Skin epidermis (tissue), 12 donors: ENCODE data around the gene IMMT.

Experiments
- H3K27ac ChIP-seq, 21 experiments: fragments of 200-600 bp; sonication (generic) in 11 of 21; one replicate each; pipeline ENCODE4 v1.5.0; 2020; ENCODE audit warnings: mild to moderate bottlenecking in 3 of 21, inconsistent platforms in 2 of 21, moderate library complexity in 2 of 21
- H3K4me3 ChIP-seq, 7 experiments: fragments of 200-600 bp; sonication (generic) in 2 of 7; one replicate each; pipeline ENCODE4 v1.5.0; 2020; ENCODE audit warnings: inconsistent platforms in 2 of 7, mild to moderate bottlenecking in 2 of 7, moderate library complexity in 1 of 7

Gene IMMT

DNA sequence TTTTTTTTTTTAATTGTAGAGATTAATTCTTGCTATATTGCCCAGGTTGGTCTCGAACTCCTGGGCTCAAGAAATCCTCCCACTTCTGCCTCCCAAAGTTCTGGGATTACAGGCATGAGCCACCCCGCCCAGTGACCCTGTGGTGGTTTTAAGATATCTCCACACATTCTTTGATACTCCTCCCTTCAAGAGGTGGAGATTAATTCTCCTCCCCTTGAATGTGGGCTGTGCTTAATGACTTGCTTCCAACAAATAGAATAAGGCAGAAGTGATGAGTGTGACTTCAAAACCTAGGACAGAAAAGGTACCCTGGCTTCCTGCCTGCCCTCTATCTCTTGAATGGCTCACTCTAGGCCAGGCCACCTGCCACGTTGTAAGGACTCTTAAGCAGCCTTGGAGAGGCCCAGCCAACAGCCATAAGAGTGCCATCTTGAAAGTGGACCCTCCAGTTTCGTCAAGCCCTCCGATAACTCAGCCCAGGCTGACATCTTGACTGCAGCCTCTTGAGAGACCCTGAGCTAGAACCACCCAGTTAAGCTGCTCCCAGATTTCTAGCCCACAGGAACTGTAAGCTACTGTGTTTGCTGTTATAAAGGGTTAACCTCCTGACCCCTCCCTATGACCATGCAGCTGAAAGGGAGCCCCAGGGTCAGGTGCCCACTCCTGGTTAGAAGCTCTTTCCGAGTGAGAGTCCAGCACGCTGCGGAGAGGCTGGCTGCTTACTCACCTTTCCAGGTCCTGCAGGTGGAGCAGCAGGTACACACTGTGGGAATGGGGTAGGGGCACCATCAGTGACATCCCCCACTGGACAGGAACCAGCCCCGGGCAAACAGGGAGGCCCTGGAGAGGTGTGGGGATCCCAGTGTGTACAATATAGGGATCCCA is 31.6 kb upstream of the IMMT start:
- H3K27ac ChIP-seq: no peak overlapping the region

DNA sequence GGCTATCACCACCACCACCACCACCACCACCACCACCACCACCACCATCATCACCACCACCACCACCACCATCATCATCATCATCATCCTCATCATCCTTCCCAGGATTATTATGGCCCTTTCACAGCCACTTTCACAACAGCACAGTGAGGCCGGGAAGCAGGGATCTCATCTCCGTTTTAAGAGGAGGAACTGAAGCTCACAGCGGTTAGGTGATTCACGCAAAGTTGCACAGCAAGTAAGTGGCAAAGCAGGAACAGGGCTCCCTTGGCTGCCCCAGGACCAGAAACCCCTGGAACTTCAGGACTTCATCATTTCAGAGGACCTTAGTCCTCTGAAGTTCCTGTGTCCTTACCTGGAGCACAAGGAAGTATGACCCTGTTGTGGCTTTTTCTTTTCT is 30.8 kb upstream of the IMMT start:
- Histone ChIP-seq H3K4me3 (no peak overlapping the region), H3K27ac (peak overlapping the region in 1 of 21 experiments; percentile 14)

More for the DNA sequence above, 31.6 kb upstream of the IMMT start:
- no peak overlapping the region for H3K4me3 ChIP-seq

DNA sequence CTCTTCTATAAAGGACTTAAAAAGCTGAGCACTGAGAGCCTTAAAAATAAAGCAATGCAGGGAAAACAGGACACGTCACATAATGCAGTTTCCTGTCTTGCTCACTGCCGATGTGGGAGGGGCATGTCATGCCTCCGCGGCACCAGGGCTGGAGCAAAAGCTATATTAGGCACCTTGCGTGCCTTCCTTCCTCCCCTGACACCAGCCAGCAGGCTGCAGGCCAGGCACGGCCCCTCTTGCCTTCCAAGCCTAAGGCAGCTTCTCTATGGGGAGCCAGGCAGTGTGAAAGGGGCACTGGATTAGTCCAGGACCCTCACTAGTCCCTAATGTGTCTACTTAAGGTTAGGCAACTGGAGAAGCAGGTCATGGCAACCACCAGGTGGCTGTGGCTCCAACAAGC is 30.3 kb upstream of the IMMT start:
- H3K27ac ChIP-seq: peak overlapping the region in 11 of 21 experiments; percentile 3 to 71 (median 40)
- no peak overlapping the region for H3K4me3 ChIP-seq

DNA sequence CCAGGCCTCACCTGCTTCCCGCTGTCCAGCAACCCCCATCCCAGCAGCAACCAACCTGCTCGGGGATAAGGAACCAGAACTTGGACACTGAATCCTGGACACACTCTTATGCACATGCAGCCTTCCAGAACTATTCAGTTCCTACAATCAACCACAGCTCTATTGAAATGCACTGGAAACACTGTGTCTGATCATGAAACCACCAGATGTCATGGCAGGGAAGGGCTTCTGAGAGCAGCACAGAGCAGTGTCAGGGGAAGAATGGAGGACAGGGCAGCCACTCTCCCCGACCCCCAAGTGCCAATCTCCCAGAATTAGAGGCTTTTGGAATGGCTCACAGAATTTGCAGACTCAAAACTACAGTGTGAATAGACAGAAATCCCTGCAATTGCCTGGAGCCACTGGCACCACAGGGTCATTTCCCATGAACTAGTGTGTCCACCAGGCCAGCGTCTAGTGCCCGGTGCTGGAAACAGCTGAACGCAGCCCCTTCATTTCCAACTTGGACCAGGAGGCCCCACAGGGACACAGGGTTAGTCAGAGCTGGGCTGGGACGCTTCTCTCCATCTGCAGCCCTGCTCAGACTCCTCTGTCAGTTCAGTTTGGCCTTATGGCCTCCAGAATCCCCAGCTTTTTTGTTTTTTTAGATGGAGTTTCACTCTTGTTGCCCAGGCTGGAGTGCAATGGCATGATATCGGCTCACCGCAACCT is 29.5 kb upstream of the IMMT start:
- Histone ChIP-seq H3K27ac (peak overlapping the region in 15 of 21 experiments; percentile 2 to 74 (median 40)), H3K4me3 (no peak overlapping the region)

DNA sequence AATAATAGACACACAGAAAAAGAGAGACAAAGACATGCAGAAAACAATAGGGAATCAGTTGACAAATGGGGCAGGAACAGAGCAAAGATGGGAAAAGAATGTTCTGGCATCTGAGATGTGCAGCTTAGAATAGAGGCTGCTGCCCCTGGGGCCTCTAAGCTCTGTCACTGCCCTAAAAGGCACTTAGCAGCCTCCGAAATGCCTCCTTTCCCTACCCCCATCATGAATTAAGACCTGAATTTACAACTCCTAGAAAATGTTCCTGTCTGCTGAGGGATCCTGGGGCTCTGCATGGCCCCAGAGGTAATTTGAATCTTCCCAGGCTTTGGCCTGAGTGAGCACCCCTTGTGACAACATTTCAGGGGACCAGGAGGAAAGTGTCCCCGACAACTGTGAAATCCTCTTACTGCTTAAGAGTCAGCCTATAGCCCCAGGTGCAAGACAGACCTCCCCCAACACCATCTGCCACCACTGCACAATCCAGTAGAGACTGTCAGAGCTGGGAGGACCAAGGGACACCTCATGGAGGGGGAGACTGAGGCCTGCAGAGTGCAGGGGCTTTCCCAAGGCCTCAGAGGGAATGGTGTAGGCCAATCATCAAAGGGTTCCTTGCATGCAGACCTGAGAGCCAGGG is 28.8 kb upstream of the IMMT start:
- Histone ChIP-seq H3K4me3 (no peak overlapping the region), H3K27ac (peak overlapping the region in 6 of 21 experiments; percentile 2 to 63 (median 16))

DNA sequence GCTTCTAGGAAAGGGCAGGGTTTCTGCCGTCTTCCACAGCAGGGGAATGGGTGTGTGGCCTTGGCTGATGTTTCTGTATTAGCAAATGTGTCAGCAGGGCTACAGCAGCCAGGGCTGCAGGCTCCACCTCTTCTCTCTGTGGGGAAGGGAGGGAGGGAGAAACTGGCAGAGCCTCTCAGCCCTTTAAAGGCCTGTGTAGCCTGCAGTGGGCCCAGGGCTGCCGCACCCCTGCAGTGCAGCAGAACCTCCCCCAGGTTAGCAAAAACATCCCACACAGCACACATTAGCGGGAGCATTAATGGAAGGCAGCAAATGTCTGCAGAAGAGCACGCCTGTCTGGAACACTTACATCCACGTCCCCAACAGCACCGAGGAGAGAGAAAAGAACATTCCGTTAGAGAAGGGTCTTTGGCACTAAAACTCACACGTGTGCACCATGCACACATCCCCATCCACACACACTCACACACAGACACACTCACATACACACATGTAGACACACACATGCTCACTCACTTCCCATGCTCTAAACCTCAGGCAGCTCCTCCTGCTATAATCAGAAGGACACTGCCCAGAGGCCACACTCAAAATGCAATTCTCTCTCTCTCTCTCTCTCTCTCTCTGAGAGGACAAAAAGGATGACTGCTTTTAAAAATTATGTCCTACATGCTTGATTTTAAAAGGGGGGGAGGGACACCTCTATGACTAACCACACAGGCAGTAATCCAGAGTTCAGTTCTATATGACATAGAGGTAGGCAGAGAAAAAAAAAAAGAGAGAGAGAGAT is 28.1 kb upstream of the IMMT start:
- no peak overlapping the region for H3K4me3 ChIP-seq
- H3K27ac ChIP-seq: peak overlapping the region in 5 of 21 experiments; percentile 2 to 25 (median 5)

DNA sequence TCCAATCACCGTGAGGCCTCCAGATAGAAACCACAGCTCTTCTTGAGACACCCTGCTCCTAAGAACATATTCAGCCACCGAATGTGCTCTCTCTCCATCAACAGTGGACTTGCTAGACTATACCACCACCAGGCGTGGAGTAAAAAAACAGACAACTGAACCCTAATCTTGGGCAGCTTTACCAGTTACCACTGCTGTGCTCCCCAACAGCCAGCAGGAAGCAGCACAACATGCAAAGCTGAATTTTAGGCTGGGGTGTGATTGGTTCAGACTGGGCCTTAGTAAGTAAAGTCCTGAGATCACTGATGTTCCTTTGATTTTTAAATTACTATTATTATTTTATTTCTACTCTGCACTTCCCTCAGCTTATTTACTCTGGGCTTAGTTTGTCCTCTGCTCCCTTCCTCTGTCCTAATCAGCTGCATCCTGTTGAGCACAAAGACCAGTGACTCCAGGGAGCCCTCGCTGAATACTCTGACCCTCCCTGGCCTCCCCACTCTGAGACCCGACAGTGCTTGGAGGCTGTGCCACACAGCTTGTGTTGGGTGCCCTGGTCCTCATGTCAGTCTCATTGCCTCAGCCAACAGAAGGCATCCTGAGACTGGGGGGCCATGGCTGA is 25.9 kb upstream of the IMMT start:
- Histone ChIP-seq H3K4me3 (no peak overlapping the region), H3K27ac (no peak overlapping the region)

DNA sequence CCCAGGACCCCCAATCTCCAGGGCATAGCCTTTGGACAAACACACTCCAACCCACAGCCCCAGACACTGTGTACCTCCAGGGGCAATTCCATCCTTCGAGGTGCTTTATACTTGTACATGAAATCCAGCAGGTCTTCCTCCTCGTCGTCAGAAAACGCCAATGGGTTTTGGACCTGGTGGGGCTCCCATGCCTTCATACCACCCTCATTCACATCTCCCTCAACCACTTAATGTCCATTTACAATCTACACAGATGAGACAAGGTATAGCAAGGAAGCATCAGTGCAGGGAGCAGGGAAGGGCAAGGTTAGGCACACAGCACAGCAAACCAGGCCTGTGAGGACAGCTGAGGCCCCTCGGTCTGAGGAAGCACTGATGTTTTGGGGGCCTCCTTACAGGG is 24.6 kb upstream of the IMMT start:
- no peak overlapping the region for H3K4me3 ChIP-seq
- no peak overlapping the region for H3K27ac ChIP-seq

DNA sequence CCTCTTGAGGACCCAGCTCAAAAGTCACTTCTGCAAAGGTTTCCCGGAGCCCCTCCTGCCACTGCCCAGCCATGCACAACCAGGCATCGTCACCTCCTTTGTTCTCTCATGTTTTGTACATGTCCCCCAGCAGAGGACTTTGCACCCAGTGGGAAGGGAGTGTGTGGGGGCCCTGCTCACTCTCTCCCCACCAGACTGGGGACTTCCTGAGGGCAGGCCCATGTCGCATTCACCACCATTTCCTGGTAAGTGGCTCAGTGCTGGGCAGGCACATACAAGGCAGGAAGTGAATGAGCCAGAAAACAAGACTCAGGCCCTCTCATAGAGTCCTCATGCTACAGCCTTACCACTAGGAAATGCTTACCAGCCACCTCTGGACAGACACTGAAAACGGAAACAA is 22.9 kb upstream of the IMMT start:
- Histone ChIP-seq H3K4me3 (no peak overlapping the region), H3K27ac (no peak overlapping the region)

DNA sequence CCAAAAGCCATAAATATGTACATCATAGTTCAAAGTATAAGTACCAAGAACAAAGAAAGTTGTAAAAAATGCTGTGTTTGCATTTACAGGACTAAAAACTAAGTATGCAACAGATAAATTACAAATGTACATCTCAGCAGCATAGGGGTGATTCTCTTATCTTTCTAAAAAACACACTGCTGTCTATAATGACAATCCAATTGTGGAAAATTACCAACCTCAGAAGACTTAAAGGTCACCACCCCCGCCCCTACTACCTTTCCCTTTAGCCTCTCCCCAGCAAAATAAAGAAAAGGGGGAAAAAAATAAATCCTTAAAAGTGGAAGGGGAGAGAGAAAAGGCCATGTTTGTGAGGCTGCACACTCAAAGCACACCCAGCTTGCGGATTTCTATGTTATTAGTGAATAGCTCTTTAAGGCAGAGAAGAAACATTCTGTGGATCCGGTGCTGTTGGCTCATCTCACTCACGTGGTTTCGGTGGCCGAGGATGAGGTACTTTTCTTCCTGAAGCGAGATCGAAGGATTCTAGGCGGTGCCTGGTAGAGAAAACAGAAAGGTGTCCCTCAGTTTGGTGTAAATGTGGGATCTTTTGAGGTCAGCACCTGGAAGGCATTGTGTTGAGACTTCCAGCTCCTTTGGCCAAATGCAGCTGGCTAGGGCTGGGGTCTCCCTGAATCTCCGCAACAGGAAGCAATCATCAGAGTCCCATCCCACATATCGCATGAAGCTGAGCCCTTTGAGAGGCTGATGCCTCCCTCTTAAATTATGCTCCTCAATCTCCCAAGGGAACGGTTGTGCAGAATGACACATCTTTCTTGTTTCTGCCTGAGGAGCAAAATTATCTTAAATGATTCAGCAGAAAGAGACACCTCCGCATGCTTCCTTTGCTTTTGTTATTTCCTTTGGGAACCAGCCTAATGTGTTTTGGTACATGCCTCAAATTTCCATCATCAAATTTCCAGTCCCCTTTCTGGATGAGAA is 21.6 kb upstream of the IMMT start:
- peak overlapping the region in 2 of 7 experiments; percentile 1 to 4 for H3K4me3 ChIP-seq
- peak overlapping the region in 2 of 21 experiments; percentile 9 to 46 for H3K27ac ChIP-seq

DNA sequence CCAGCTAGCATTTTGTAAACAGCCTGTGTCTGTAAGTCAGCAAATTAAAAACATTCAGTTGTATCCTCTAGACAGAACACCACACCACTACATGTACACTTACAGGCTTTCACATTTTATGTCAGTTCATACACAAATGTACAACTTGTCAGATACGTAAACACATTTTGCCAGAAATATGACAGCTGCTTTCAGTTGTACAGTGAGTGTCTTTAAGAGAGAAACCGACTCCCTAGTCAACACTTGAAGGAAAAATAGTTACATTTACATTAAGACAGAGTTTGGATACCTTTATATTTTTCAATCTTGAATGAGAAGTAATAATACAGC is 19.2 kb upstream of the IMMT start:
- no peak overlapping the region for H3K27ac ChIP-seq

DNA sequence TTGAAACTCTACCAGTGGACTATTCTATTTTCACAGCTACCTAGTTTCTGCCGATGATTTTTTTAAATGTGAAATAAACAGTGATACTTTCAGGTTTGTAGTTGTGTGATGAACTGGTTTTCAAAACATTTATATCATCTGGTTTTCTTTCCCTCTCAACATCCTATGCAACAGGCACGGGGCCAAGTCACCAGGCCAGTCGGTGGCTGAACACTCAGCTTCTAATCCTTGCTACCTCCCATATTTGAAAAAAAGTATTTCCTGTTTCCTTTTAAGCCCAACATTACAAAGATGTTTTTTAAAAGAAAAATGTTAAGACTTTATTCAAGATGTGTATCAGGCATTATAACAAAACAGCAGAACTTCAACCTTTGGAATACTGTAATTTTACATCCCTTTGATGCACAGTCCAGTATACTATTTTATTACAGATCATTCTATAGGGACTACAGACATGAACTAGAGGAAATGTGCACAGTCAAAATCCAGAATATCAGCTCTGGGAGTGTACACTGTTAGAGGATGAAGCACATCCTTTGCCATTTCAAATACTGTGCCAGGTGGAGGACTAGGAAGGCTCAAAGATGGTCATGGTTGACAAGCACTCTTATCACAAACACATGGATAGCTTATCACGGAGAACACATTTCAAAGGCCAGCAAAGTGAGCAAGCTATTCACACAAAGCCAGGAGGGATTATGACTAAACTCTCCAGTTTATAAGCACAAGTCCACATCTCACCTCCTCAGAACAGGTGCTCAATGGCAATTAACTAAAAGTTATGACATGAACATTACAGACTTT is 18.6 kb upstream of the IMMT start:
- Histone ChIP-seq H3K4me3 (no peak overlapping the region), H3K27ac (no peak overlapping the region)

More for the DNA sequence above, 19.2 kb upstream of the IMMT start:
- no peak overlapping the region for H3K4me3 ChIP-seq

DNA sequence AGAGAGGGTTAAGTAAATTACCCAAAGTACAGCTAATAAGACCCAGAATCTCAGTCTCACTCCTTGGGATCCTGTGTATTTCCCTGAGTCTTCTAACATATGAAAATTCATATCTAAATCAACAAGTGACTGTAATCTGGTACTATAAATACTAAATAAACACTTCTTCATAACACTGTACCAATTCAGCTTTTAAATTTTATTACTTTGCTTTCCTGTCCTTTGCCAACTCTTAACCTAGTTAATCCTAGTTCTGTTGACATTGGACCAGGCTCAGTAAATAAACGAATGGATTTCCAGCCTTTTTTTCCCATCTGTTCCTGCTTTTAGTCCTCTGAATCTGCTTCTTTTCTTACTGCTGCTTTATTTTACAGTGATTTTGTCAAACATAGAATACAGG is 17.8 kb upstream of the IMMT start:
- Histone ChIP-seq H3K4me3 (no peak overlapping the region), H3K27ac (no peak overlapping the region)

DNA sequence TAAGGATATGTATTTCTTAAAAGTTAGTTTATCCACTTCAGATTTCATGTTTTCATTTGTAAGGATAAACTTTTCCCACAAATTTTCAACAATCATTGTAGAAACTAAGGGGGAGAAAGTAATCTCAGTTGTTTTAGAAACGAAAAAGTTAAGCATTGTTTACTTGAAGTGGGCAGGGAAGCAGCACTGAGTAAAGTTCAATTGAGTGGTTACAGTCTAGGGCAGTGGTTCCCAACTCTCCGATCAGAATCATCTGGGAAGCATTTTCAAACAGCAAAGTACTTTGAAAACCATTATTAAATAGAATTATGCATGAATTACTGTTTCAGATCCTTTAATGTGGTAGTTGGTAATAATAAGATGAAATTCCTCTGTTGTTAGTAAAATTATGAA is 16.5 kb upstream of the IMMT start:
- Histone ChIP-seq H3K4me3 (no peak overlapping the region), H3K27ac (no peak overlapping the region)

DNA sequence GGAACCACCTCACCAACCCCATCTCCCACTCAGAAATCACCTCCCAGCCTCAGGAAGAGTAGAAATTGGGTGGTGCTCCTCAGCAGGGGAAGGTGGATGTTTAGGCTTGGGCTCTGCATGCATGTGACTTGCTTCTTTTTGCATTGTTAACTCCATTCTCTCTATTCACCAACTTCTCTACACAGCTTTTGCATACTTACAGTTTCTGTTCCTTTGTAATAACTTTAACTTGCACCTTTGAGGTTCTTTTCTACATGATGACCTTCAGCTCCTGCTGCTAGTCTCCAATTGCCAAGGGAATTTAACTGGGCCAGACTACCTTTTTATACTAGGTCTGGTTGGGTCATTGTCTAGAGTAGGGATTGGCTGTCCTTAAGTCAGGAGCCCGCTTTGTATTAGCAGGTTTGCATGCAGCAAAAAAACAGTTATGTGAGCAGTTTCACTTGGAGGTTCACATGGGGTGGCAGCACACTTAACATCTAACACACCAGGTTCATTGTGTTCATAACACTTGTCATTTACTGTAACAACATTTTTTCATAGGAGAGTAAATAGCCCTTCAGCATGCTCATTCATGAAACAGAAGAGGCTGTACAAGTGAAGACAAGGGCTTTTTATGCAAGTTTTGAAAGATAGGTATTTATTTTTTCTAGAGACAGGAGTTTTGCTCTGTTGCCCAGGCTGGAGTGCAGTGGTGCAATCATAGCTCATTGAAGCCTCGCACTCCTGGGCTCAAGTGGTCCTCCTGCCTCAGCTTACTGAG is 16.0 kb upstream of the IMMT start:
- Histone ChIP-seq H3K4me3 (no peak overlapping the region), H3K27ac (no peak overlapping the region)

DNA sequence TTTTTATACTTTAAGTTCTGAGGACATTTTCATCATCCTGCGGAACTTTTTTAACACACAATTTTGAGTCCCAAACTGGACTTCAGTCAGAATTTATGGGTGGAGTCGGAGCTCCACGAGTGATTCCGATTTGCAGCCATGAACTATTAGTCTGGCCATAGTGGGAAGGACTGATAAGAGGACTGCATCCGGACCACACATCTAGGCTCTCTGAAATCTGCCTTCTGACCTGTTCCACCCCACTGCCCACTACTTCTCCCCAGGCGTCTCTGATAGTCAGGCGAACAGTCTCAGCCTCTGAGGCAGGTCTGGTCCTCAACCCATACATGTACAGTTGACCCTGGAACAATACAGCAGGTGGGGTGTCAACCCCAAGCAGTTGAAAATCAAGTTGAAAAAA is 9.2 kb upstream of the IMMT start:
- no peak overlapping the region for H3K4me3 ChIP-seq
- H3K27ac ChIP-seq: no peak overlapping the region

DNA sequence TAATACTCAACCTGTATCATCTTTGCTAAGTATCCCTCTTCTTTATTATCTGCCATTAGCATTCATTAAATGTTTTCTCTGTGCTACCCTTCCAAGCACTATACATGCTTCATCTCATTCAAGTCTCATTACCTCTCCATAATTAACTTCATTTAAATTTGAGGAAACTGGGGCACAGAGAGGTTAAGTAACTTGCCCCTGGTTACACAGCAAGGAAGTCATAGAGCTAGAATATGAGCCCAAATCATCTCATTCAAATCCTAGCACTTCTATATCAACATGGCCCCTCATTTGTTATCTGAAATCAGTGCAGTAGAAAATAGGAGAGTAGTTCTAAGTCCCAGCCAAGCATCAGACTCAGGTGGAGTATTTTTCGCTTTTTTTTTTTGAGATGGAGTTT is 8.4 kb upstream of the IMMT start:
- Histone ChIP-seq H3K4me3 (no peak overlapping the region), H3K27ac (no peak overlapping the region)
